Thoracic aorta (tissue), 2 donors: ENCODE results near the gene NBL1. TPM values are rescaled to one million over a fixed set of nuclear protein-coding genes. Genes with fewer than 3 reads are reported as not detected.

ENCODE experiments used
- ATAC-seq: fragments of 150-250 bp; one replicate; pipeline ENCODE4 v1.8.0; 2017; ENCODE audit warnings: low read depth; ENCODE audit not compliant: insufficient number of reproducible peaks, low FRiP score
- DNase-seq: peaks from one replicate; pipeline ENCODE4 v3.0.0-alpha.2; 2020; ENCODE audit warnings: low spot score
- H3K27ac ChIP-seq, 2 donors: fragments of 200-600 bp; sonication (generic); 1 replicate in 1 of 2; 2 replicates in 1 of 2; pipeline ENCODE4 v1.5.1; 2016; ENCODE audit warnings: mild to moderate bottlenecking in 2 of 2, moderate library complexity in 2 of 2
- H3K27me3 ChIP-seq: fragments of 200-600 bp; sonication (generic); replicated peaks from 2 replicates; pipeline ENCODE4 v1.6.0; 2016; ENCODE audit warnings: mild to moderate bottlenecking; ENCODE audit not compliant: insufficient read depth
- H3K36me3 ChIP-seq: fragments of 200-600 bp; sonication (generic); one replicate; pipeline ENCODE4 v1.5.1; 2016
- H3K4me1 ChIP-seq, 2 donors: fragments of 200-600 bp; sonication (generic); 1 replicate in 1 of 2; 2 replicates in 1 of 2; pipeline versions ENCODE4 v1.5.1 to v1.6.0; 2016; ENCODE audit warnings: low read depth in 2 of 2, mild to moderate bottlenecking in 1 of 2; ENCODE audit not compliant: control insufficient read depth in 1 of 2
- H3K4me3 ChIP-seq: fragments of 200-600 bp; sonication (generic); 2 replicates; pipeline ENCODE4 v1.5.1; 2016; ENCODE audit warnings: mild to moderate bottlenecking
- H3K9me3 ChIP-seq: fragments of 200-600 bp; sonication (generic); 2 replicates; pipeline ENCODE4 v1.5.1; 2016
- CTCF ChIP-seq: fragments of 200-600 bp; sonication (generic); IDR thresholded peaks from one replicate; pipeline ENCODE4 v1.5.1; 2019; ENCODE audit warnings: antibody characterized with exemption
- total RNA-seq, 2 donors: library from RNA; depleted of rRNA; stranded (reverse); fragments of >200 nt; gene quantifications; one replicate each; pipeline versions ENCODE4 v1.1.0 to v1.2.3, GENCODE V29; 2016

Gene NBL1
- total RNA-seq, 2 donors from 2014 or later: 77.0 to 82.0 TPM

- ATAC-seq (no peak), DNase-seq (no peak)
- Histone ChIP-seq H3K27me3 (no peaks in the 10 kb centered on the region), H3K27ac (no peak overlapping the region), H3K9me3 (no peaks in the 10 kb centered on the region), H3K4me1 (peaks cover 21 to 36% of the 10 kb centered on the region in 2 donors), H3K36me3 (peaks cover 5% of the 10 kb centered on the region), H3K4me3 (no peak overlapping the region)
- TF ChIP-seq CTCF: no peak
These were observed 26.7 kb upstream of the NBL1 start for GRCh38 chr1:19617376-19617775.

- DNase-seq (no peak), ATAC-seq (no peak)
- no peak overlapping the region for H3K27ac ChIP-seq
- peaks cover 21 to 38% of the 10 kb centered on the region in 2 donors for H3K4me1 ChIP-seq
- no peaks in the 10 kb centered on the region for H3K9me3 ChIP-seq
- H3K36me3 ChIP-seq: peaks cover 8% of the 10 kb centered on the region
- no peaks in the 10 kb centered on the region for H3K27me3 ChIP-seq
- no peak overlapping the region for H3K4me3 ChIP-seq
- TF ChIP-seq CTCF: no peak
These were observed 25.7 kb upstream of the NBL1 start for GRCh38 chr1:19618428-19618827.

GRCh38 chr1:19619697-19620384 lies 24.3 kb upstream of the NBL1 start:
- peaks cover 21 to 38% of the 10 kb centered on the region in 2 donors for H3K4me1 ChIP-seq

GRCh38 chr1:19620786-19621185 lies 23.3 kb upstream of the NBL1 start:
- peaks cover 22% of the 10 kb centered on the region for H3K36me3 ChIP-seq
- H3K27ac ChIP-seq: no peak overlapping the region
- no peak for ATAC-seq
- H3K4me1 ChIP-seq: peaks cover 21 to 38% of the 10 kb centered on the region in 2 donors
- TF ChIP-seq CTCF: no peak
- H3K4me3 ChIP-seq: no peak overlapping the region
- H3K27me3 ChIP-seq: no peaks in the 10 kb centered on the region
- DNase-seq: no peak
- H3K9me3 ChIP-seq: no peaks in the 10 kb centered on the region

More at GRCh38 chr1:19619697-19620384, 24.3 kb upstream of the NBL1 start:
- Histone ChIP-seq H3K27me3 (no peaks in the 10 kb centered on the region), H3K36me3 (peaks cover 19% of the 10 kb centered on the region), H3K4me3 (no peak overlapping the region), H3K9me3 (no peaks in the 10 kb centered on the region), H3K27ac (no peak overlapping the region)
- ATAC-seq (no peak), DNase-seq (no peak)
- TF ChIP-seq CTCF: no peak

- Histone ChIP-seq H3K4me1 (peaks cover 21 to 38% of the 10 kb centered on the region in 2 donors), H3K27ac (no peak overlapping the region), H3K9me3 (no peaks in the 10 kb centered on the region), H3K27me3 (no peaks in the 10 kb centered on the region), H3K4me3 (no peak overlapping the region), H3K36me3 (peaks cover 22% of the 10 kb centered on the region)
- DNase-seq (no peak), ATAC-seq (no peak)
- TF ChIP-seq CTCF: no peak
These were observed 22.7 kb upstream of the NBL1 start for GRCh38 chr1:19621274-19621950.
